Ovary (tissue), 3 donors: ENCODE measurements around the gene DNMBP.

Experiments
- POLR2A ChIP-seq: fragments of 450-650 bp; IDR thresholded peaks from one replicate; pipeline ENCODE4 v1.6.1; 2017; ENCODE audit warnings: antibody characterized with exemption, mild to moderate bottlenecking, moderate library complexity
- TF ChIP-seq, protein P1 (sequence below), 3 donors: fragments of 450-650 bp in 2 of 3; fragments of 200-600 bp in 1 of 3; IDR thresholded peaks; one replicate each; pipeline versions ENCODE4 v1.5.1 to v1.8.0; 2016 to 2022; ENCODE audit warnings: antibody characterized with exemption in 3 of 3, mild to moderate bottlenecking in 1 of 3
- donor health status: DM: no; HTN: no; CAD: no.

DNA sequence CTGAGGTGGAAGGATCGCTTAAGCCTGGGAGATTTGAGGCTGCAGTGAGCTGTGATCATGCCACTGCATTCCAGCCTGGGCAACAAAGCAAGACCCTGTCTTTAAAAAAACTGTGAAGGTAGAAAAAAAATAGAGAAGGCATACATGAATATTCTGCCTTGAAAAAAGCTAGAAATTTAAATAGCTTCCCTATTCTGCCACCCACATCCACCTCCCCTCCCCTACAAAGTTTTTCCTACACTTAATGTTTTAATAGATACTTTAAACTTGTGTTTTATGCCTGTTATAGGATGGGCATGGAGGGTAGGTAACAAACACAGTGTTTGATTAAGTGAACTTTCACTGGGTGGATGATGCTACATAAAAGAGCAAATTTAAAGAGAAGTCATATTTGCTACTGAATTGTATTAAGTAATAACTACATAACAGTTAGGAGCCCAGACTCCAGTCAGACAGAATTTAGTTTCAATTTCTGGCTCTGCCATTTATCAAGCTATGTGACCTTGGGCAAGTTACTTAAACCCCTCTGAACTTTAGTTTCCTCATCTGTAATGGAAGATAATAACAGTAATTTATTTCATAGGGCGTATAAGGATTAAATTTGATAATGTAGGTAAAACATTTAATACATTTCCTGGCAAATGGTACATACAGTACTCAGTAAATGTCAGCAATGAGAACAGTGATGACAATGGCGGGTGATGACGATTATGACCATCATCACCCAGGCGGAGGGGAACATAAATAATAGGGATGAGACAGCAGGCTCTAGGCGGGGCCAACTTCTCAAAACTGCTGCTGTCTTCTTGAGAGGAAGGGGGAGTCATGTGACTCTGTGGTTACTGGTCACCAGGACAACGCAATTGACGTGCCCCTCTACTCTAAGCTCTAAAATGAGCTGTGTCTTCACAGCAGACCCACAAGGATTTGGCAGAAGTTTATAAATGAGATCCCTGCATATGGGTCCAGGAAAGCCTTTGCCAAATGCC is 15.8 kb downstream of the DNMBP start:
- TF ChIP-seq, protein P1, sequence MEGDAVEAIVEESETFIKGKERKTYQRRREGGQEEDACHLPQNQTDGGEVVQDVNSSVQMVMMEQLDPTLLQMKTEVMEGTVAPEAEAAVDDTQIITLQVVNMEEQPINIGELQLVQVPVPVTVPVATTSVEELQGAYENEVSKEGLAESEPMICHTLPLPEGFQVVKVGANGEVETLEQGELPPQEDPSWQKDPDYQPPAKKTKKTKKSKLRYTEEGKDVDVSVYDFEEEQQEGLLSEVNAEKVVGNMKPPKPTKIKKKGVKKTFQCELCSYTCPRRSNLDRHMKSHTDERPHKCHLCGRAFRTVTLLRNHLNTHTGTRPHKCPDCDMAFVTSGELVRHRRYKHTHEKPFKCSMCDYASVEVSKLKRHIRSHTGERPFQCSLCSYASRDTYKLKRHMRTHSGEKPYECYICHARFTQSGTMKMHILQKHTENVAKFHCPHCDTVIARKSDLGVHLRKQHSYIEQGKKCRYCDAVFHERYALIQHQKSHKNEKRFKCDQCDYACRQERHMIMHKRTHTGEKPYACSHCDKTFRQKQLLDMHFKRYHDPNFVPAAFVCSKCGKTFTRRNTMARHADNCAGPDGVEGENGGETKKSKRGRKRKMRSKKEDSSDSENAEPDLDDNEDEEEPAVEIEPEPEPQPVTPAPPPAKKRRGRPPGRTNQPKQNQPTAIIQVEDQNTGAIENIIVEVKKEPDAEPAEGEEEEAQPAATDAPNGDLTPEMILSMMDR (IDR thresholded peaks at IDR 0.05): no peak
- no peak for TF ChIP-seq POLR2A
